ENCODE results near the gene UGT3A1.

The UGT3A1 gene

DNA sequence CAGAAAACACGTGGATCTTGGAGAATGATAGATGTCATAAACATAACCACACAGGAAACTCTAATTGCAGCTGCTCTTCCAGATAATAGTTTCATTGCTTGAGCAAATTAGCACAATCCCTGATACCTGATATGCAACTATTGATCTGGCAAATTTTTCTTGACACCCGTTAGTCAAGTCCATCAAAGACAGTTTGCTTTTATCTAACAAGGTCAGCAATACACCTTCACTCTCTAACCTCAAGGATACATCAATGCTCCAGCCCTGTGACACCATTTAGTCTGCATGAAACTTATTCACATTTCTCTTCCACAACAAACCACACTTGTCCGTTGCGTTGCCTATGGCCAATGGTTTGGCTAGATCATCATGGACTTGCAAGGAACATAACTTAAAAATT, 16.6 kb downstream of the UGT3A1 start:
- H3K4me3 ChIP-seq (ENCODE audit: low read depth, low read length): no peak overlapping the region
- no peak for DNase-seq (ENCODE audit: low read depth)
- TF ChIP-seq MYC (IDR thresholded peaks at IDR 0.05; ENCODE audit: low read depth, low read length) (no peak), MAX (IDR thresholded peaks at IDR 0.05; ENCODE audit: low read depth, low read length) (no peak), POLR2A (IDR thresholded peaks at IDR 0.05; ENCODE audit: extremely low read depth, insufficient read length) (no peak), CTCF (IDR thresholded peaks at IDR 0.05; ENCODE audit: low read depth, low read length) (no peak)

DNA sequence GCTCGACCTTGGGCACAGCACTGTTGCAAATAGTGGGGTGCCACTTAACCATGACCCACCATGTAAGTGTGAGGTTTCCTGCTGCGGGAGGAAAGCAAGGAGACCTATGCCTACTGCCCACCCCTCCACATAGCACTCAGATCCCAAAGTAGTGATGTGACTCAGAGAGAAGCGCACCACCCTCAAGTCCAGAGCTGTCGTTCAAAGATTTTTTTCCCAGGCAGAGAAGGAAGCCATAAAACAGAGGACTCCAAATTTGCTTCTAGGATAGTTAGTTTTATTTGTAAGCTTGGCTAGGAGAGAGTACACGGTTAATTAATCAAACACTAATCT, 19.3 kb downstream of the UGT3A1 start:
- H3K4me3 ChIP-seq (ENCODE audit: low read depth, low read length): no peak overlapping the region
- TF ChIP-seq CTCF (IDR thresholded peaks at IDR 0.05; ENCODE audit: low read depth, low read length) (no peak), MYC (IDR thresholded peaks at IDR 0.05; ENCODE audit: low read depth, low read length) (no peak), POLR2A (IDR thresholded peaks at IDR 0.05; ENCODE audit: extremely low read depth, insufficient read length) (no peak), MAX (IDR thresholded peaks at IDR 0.05; ENCODE audit: low read depth, low read length) (no peak)
- no peak for DNase-seq (ENCODE audit: low read depth)

DNA sequence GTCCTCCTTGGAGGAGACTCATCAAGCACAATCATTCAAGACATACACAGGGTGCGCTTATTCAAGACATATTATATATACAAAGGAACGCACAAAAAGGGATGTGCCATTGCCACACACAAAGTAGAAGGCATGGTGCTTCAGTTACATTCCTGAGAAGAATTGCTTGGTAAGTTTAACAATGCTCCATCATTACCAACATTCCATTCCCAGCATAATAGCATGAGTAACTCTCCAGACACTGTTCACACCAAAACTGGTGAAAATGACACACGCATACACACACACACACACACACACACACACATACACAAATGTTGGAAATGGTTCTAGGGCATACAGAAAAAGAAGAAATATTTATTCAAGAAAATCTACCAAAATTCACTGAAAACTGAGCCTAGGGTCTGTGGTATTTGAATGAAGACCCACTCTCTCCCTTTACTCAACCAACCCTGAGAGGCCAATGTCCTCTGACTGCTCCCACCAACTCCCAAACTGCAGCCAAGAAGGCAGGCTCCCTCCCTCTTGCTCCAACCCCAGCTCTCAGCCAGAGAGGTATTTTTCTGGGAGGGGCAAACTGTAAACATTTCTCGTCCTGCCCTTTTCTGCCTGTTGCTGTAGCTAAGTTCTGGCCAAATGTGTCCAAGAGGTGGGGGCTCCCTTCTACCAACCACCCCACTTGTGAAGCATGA, 19.9 kb downstream of the UGT3A1 start:
- no peak overlapping the region for H3K4me3 ChIP-seq (ENCODE audit: low read depth, low read length)
- no peak for TF ChIP-seq MYC (IDR thresholded peaks at IDR 0.05; ENCODE audit: low read depth, low read length)
- TF ChIP-seq CTCF (IDR thresholded peaks at IDR 0.05; ENCODE audit: low read depth, low read length): no peak
- no peak for TF ChIP-seq POLR2A (IDR thresholded peaks at IDR 0.05; ENCODE audit: extremely low read depth, insufficient read length)
- no peak for TF ChIP-seq MAX (IDR thresholded peaks at IDR 0.05; ENCODE audit: low read depth, low read length)
- DNase-seq (ENCODE audit: low read depth): no peak

- peak; percentile 38 for DNase-seq (ENCODE audit: low read depth)
- TF ChIP-seq CTCF (IDR thresholded peaks at IDR 0.05; ENCODE audit: low read depth, low read length) (peak; percentile 22), MAX (IDR thresholded peaks at IDR 0.05; ENCODE audit: low read depth, low read length) (no peak)
Observed at GRCh38 chr5:35963381-35963843, 27.8 kb downstream of the UGT3A1 start.

DNA sequence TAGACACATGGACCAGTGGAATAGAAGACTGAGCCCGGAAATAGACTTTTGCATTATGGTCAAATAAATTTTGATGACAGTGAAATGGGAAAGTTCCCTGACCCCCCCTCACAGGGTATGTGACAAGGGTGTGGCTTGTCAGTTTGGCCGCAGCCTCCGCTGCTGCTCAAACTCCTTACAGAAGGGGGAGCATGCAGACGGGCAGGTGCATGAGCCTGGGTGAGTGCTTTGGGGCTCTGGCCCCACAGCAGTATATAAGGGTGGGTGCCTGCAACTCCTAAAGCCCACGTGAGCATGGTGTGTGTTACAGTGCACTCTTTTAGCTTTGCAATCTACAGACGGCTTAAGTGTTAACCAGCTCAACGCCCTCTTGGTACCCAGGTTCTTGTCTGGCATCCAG, 30.9 kb downstream of the UGT3A1 start:
- DNase-seq (ENCODE audit: low read depth): no peak
- no peak overlapping the region for H3K4me3 ChIP-seq (ENCODE audit: low read depth, low read length)
- no peak for TF ChIP-seq CTCF (IDR thresholded peaks at IDR 0.05; ENCODE audit: low read depth, low read length)
- no peak for TF ChIP-seq MYC (IDR thresholded peaks at IDR 0.05; ENCODE audit: low read depth, low read length)
- no peak for TF ChIP-seq POLR2A (IDR thresholded peaks at IDR 0.05; ENCODE audit: extremely low read depth, insufficient read length)
- no peak for TF ChIP-seq MAX (IDR thresholded peaks at IDR 0.05; ENCODE audit: low read depth, low read length)

More at GRCh38 chr5:35963381-35963843, 27.8 kb downstream of the UGT3A1 start:
- no peak overlapping the region for H3K4me3 ChIP-seq (ENCODE audit: low read depth, low read length)

Data from NB4 (cell line).